ENCODE results near the gene CSGALNACT2.

The CSGALNACT2 gene

GRCh38 chr10:43230909-43231522 lies 92.8 kb downstream of the CSGALNACT2 start:
- no peak for DNase-seq

- DNase-seq: peak; percentile 31
Observed at GRCh38 chr10:43231523-43232078, 93.4 kb downstream of the CSGALNACT2 start.

GRCh38 chr10:43233601-43234430 lies 95.6 kb downstream of the CSGALNACT2 start:
- DNase-seq: no peak

- no peak for DNase-seq
Observed at GRCh38 chr10:43234471-43235041, 96.3 kb downstream of the CSGALNACT2 start.

Data from activated CD4-positive, alpha-beta T cell treated with anti-CD3 and anti-CD28 coated beads, Interleukin-2, amount 50 U/mL, for 16 hours (primary cell).